Measurements from ENCODE around the gene ZNF101.
A peak's percentile ranks its signal among the peaks of the same experiment; 100 is the strongest.

ZNF101 gene

DNA sequence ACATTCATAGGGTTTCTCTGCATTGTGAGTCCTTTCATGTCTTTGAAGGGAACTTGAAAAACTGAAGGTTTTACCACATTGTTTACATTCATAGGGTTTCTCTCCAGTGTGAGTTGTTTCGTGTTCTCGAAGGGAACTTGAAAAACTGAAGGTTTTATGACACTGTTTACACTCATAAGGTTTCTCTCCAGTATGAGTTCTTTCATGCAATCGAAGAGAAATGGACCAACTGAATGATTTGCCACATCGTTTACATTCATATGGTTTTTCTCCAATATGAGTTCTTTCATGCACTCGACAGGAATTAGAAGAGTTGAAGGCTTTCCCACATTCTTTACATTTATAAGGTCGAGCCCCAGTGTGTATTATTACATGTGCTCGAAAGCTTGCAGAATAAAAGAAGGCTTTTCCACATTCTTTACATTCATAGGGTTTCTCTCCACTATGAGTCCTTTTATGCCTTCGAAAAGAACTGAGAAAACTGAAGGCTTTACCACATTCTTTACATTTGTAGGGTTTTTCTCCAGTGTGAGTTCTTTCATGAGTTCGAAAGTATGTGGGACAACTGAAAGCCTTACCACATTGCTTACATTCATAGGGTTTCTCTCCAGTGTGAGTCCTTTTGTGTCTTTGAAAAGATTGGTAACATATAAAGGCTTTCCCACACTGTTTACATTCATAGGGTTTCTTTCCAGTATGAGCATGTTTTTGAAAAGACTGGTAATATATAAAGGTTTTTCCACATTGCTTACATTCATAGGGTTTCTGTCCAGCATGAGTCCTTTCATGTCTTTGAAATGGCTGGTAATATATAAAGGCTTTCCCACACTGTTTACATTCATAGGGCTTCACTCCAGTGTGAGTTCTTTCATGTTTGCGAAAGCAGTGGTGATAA, 43.5 kb downstream of the ZNF101 start:
- DNase-seq (ENCODE audit: low read depth in 2 of 2): no peak

DNA sequence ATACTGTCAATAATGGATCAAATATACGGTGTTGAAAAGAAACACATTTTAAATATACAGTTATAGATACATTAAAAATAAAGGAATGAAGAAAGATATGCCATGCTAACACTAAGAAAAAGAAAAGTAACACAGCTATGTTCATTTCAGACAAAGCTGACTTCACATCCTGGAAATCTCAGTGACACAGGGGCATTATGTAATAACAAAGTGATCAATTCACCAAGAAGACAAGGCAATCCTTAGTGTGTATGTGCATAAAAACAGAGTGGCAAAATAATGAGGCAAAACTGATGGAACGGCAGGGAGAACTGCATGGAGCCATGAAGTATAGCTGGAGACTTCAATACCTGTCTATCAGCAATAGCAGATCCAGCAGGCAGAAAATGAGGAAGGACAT, 51.2 kb downstream of the ZNF101 start:
- DNase-seq (ENCODE audit: low read depth in 2 of 2): no peak

DNA sequence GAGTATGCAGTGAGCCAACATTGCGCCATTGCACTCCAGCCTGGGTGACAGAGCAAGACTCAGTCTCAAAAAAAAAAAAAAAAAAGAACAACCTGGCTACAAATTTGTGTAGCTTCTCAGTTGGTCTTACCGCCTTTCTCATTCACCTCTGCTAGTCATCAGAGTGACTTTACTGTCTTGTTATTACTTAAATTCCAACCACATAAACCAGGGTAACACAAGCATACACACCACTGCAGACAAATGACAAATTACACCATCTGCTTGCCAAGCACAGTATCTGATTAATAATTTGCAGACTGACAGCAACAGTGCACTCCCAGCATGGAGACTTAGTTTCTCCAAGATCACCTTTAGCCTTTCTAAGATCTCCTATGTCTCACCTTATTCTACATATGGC, 53.3 kb downstream of the ZNF101 start:
- no peak for DNase-seq (ENCODE audit: low read depth in 2 of 2)

DNA sequence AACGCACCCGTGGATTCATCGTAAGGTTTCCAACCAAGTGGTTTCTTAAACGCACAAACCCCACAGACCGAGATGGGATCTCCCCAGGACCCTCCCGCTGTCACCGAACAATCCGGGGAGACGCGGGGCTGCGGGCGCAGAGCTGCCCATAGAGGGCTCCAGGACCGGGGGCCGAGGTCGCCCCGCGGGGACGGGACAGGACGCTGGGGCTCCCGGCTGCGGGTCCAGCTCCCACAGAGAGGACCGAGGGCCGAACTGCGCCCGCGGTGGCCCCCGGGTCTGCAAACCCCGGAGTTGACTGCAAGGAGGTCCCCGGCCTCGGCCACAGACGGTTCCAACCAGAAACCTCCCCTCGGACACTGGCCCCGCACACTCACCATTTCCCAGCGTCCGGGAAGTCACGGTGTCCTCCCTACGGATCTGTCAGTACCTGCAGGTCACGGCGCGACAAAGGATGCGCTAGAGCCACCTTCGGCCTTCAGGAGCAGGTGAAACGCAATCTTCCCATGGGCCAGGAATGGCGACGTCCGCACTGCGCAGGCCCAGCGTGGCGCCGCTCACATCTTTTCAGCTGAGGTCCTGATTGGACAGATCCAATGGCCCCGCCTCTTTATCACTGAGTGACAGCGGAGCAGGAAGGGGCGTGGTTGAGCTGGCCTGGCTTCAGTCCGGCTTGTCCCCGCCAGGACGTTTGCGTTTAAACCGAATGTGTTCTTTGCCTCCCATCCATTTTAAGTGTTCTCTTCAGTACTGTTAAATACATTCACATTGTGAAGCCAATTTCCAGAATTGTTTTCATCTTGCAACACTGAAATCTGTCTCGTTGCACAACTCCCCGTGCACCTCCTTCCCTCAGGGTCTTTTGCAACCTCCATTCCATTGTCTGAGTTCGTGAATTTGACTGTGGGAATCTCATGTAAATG, 64.2 kb downstream of the ZNF101 start, which contains the start of gene ZNF14:
ZNF14 (minus strand) TSS at position 534 of the 923 bp plus-strand sequence; CDS start at position 380, 154 bp downstream.
- peak; percentile 77 to 83 for DNase-seq (ENCODE audit: low read depth in 2 of 2)
